HCT116 (cell line): ENCODE results near the gene TAMM41. TPM values are rescaled to one million over a fixed set of nuclear protein-coding genes. Genes with fewer than 3 reads are reported as not detected.

Experiments
- ATAC-seq: fragments of 200-7000 bp; cut with Tn5 transposase; 2 replicates; pipeline ENCODE4 v1.9.1; 2020; ENCODE audit warnings: mild to moderate bottlenecking, moderate library complexity
- BruUV-seq: library from RNA; stranded (reverse); fragments of 400-500 nt; replicated peaks from 2 replicates; lab custom pipeline; 2021; lab: Mats Ljungman, UMichigan
- CTCF ChIA-PET: fragments of 300-600 bp; sonication (Branson Sonifier 250); formaldehyde crosslinking; loops from one replicate; lab custom pipeline; 2021; ENCODE audit warnings: antibody characterized with exemption; lab: Charles Lee
- POLR2A ChIA-PET: fragments of 300-600, 350-600 bp; sonication (Branson Sonifier 250); formaldehyde crosslinking; loops from one replicate; lab custom pipeline; 2021; ENCODE audit warnings: antibody characterized with exemption; lab: Charles Lee
- RAD21 ChIA-PET, 2 experiments: fragments of 300-600 bp; sonication (Branson Sonifier 250); formaldehyde crosslinking; loops; one replicate each; lab custom pipeline; 2023; ENCODE audit warnings: low total read pairs in 2 of 2; ENCODE audit not compliant: uncharacterized antibody in 2 of 2, unreplicated experiment in 2 of 2, low non-redundant PET in 1 of 2; lab: Charles Lee
- DNase-seq: peaks from one replicate; pipeline ENCODE4 v3.0.0-alpha.2; 2010; ENCODE audit warnings: low read depth, low spot score
- H2AFZ ChIP-seq: fragments of 200-600 bp; shearing (Covaris generic), sonication (generic); 2 replicates; pipeline ENCODE4 v1.6.1; 2017; ENCODE audit warnings: low read depth, mixed run types, mixed read lengths, antibody characterized with exemption, low read length; ENCODE audit not compliant: poor library complexity, severe bottlenecking
- H3K27ac ChIP-seq: 2 replicates; pipeline ENCODE4 v1.5.1; 2012; ENCODE audit warnings: low read depth, low read length
- H3K27me3 ChIP-seq: fragments of 200-600 bp; sonication (generic); 2 replicates; pipeline ENCODE4 v1.6.1; 2016; ENCODE audit warnings: mixed run types, low read length, mixed read lengths; ENCODE audit not compliant: insufficient read depth
- H3K36me3 ChIP-seq, 2 experiments: fragments of 200-500 bp in 1 of 2; fragments of 200-600 bp in 1 of 2; sonication (Bioruptor generic) in 1 of 2; sonication (generic) in 1 of 2; 2 replicates each; pipeline versions ENCODE4 v1.5.1 to v1.6.1; 2014 to 2016; ENCODE audit warnings: low read length in 2 of 2, inconsistent platforms in 1 of 2, mixed read lengths in 1 of 2, mixed run types in 1 of 2; ENCODE audit not compliant: insufficient read depth in 2 of 2, control insufficient read depth in 1 of 2
- H3K4me1 ChIP-seq, 2 experiments: fragments of 200-600 bp in 1 of 2; sonication (generic) in 1 of 2; 2 replicates each; pipeline versions ENCODE4 v1.5.1 to v1.6.1; 2012 to 2017; ENCODE audit warnings: low read length in 2 of 2, inconsistent platforms in 1 of 2, mild to moderate bottlenecking in 1 of 2, mixed read lengths in 1 of 2, mixed run types in 1 of 2, moderate library complexity in 1 of 2; ENCODE audit not compliant: insufficient read depth in 2 of 2, control insufficient read depth in 1 of 2
- H3K4me2 ChIP-seq: fragments of 200-600 bp; sonication (generic); 2 replicates; pipeline ENCODE4 v1.6.1; 2017; ENCODE audit warnings: mixed run types, low read length, mixed read lengths
- H3K4me3 ChIP-seq, 2 experiments: fragments of 200-600 bp in 1 of 2; sonication (generic) in 1 of 2; replicated peaks in 1 of 2; 2 replicates each; pipeline ENCODE4 v1.5.1; 2011 to 2016; ENCODE audit warnings: low read length in 2 of 2, control low read depth in 1 of 2, low read depth in 1 of 2, mild to moderate bottlenecking in 1 of 2, mixed read lengths in 1 of 2, mixed run types in 1 of 2
- H3K79me2 ChIP-seq: fragments of 200-600 bp; sonication (generic); 2 replicates; pipeline ENCODE4 v1.6.1; 2017; ENCODE audit warnings: mild to moderate bottlenecking, mixed run types, low read length, moderate library complexity, mixed read lengths; ENCODE audit not compliant: insufficient read depth
- H3K9ac ChIP-seq: fragments of 200-600 bp; sonication (generic); 2 replicates; pipeline ENCODE4 v1.6.1; 2016; ENCODE audit warnings: low read length, mixed read lengths
- H3K9me2 ChIP-seq: fragments of 200-600 bp; sonication (generic), shearing (Covaris generic); 2 replicates; pipeline ENCODE4 v1.6.1; 2017; ENCODE audit warnings: mixed run types, mild to moderate bottlenecking, moderate library complexity; ENCODE audit not compliant: insufficient read depth
- H3K9me3 ChIP-seq, 2 experiments: fragments of 200-500 bp in 1 of 2; fragments of 200-600 bp in 1 of 2; sonication (Bioruptor generic) in 1 of 2; sonication (generic) in 1 of 2; 2 replicates each; pipeline ENCODE4 v1.6.1; 2014 to 2017; ENCODE audit warnings: low read length in 2 of 2, mixed read lengths in 2 of 2, inconsistent platforms in 1 of 2, low read depth in 1 of 2, mild to moderate bottlenecking in 1 of 2, mixed run types in 1 of 2, moderate library complexity in 1 of 2; ENCODE audit not compliant: control insufficient read depth in 1 of 2, insufficient read depth in 1 of 2
- H4K20me1 ChIP-seq: fragments of 200-600 bp; sonication (generic), shearing (Covaris generic); 2 replicates; pipeline ENCODE4 v1.6.1; 2017; ENCODE audit warnings: mixed run types, mild to moderate bottlenecking, moderate library complexity; ENCODE audit not compliant: insufficient read depth
- CBX3 ChIP-seq: IDR thresholded peaks from 2 replicates; pipeline ENCODE4 v1.6.1; 2012; ENCODE audit warnings: low read depth
- FOSL1 ChIP-seq: IDR thresholded peaks from 2 replicates; pipeline ENCODE4 v1.6.1; 2012; ENCODE audit warnings: low read depth
- POLR2A ChIP-seq: IDR thresholded peaks from 2 replicates; pipeline ENCODE4 v1.7.0; 2011; ENCODE audit warnings: borderline replicate concordance; ENCODE audit not compliant: insufficient read depth, insufficient read length; ENCODE audit errors: extremely low read depth
- POLR2AphosphoS5 ChIP-seq: IDR thresholded peaks from 2 replicates; pipeline ENCODE4 v1.6.1; 2011; ENCODE audit warnings: mild to moderate bottlenecking, low read depth, low read length, moderate library complexity
- RAD21 ChIP-seq: IDR thresholded peaks from 2 replicates; pipeline ENCODE4 v1.6.1; 2012; ENCODE audit warnings: low read depth, mild to moderate bottlenecking
- SP1 ChIP-seq: IDR thresholded peaks from 2 replicates; pipeline ENCODE4 v1.6.1; 2012; ENCODE audit warnings: low read depth
- SRF ChIP-seq: IDR thresholded peaks from 2 replicates; pipeline ENCODE4 v1.6.1; 2012; ENCODE audit warnings: low read depth
- YY1 ChIP-seq: IDR thresholded peaks from 2 replicates; pipeline ENCODE4 v1.6.1; 2011; ENCODE audit warnings: low read length, low read depth, moderate library complexity, mild to moderate bottlenecking; ENCODE audit not compliant: insufficient replicate concordance; ENCODE audit errors: extremely low read depth
- ZFX ChIP-seq: fragments of 450-650 bp; IDR thresholded peaks from 2 replicates; pipeline ENCODE4 v1.6.1; 2017
- intact Hi-C: fragments of 100-400 bp; cut with micrococcal nuclease; formaldehyde crosslinking; loops from 2 replicates; pipeline ENCODE4 v1.10.0; 2022
- total RNA-seq: library from RNA; stranded (reverse); gene quantifications from one replicate; pipeline ENCODE4 v1.2.1, GENCODE V29; 2021; ENCODE audit not compliant: unreplicated experiment
- TF ChIP-seq, protein P1 (sequence below), 3 experiments: fragments of 200-600 bp in 1 of 3; sonication (generic) in 1 of 3; IDR thresholded peaks in 2 of 3; conservative IDR thresholded peaks in 1 of 3; 2 replicates each; pipeline ENCODE4 v1.5.1; 2012 to 2017; ENCODE audit warnings: low read depth in 2 of 3, low read length in 2 of 3, antibody characterized with exemption in 1 of 3, borderline replicate concordance in 1 of 3, control low read depth in 1 of 3, mild to moderate bottlenecking in 1 of 3, mixed read lengths in 1 of 3, mixed run types in 1 of 3, moderate library complexity in 1 of 3; ENCODE audit not compliant: insufficient read depth in 1 of 3
- TF ChIP-seq, protein P2 (sequence below): IDR thresholded peaks from 2 replicates; pipeline ENCODE4 v1.6.1; 2012
- TF ChIP-seq, protein P3 (sequence below): IDR thresholded peaks from 2 replicates; pipeline ENCODE4 v1.6.1; 2012
- TF ChIP-seq, protein P4 (sequence below): IDR thresholded peaks from 2 replicates; pipeline ENCODE4 v1.6.1; 2011; ENCODE audit warnings: mild to moderate bottlenecking, low read length, moderate library complexity; ENCODE audit not compliant: insufficient replicate concordance; ENCODE audit errors: extremely low read depth

TAMM41 gene
- total RNA-seq, 1 experiment from 2014 or later: 17.9 TPM

DNA sequence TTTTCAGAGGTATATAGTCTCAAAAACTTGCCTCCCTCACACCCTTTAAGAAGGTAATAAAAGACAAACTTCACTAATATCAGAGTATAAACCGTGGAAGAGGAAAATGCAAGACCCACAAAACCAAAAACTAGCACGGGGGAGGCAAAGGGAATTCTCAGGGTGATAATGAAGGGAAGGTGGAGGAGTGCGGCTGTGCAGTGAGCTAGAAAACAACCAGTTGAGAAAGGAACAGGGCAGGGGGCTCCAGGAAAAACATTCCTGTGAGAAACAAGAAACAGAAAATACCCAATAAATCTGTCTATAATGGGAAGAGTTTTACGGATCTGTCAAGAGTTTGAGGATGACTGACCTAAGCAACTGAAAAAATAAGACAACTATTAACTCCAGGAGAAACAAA lies 31.6 kb downstream of the TAMM41 start (continued):
- TF ChIP-seq, protein P1, sequence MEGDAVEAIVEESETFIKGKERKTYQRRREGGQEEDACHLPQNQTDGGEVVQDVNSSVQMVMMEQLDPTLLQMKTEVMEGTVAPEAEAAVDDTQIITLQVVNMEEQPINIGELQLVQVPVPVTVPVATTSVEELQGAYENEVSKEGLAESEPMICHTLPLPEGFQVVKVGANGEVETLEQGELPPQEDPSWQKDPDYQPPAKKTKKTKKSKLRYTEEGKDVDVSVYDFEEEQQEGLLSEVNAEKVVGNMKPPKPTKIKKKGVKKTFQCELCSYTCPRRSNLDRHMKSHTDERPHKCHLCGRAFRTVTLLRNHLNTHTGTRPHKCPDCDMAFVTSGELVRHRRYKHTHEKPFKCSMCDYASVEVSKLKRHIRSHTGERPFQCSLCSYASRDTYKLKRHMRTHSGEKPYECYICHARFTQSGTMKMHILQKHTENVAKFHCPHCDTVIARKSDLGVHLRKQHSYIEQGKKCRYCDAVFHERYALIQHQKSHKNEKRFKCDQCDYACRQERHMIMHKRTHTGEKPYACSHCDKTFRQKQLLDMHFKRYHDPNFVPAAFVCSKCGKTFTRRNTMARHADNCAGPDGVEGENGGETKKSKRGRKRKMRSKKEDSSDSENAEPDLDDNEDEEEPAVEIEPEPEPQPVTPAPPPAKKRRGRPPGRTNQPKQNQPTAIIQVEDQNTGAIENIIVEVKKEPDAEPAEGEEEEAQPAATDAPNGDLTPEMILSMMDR (IDR thresholded peaks at IDR 0.05 in 2 of 3, conservative IDR thresholded peaks at IDR 0.05 in 1 of 3; ENCODE audit: borderline replicate concordance in 1 of 3, insufficient read depth in 1 of 3, low read depth in 2 of 3, low read length in 2 of 3): no peak

DNA sequence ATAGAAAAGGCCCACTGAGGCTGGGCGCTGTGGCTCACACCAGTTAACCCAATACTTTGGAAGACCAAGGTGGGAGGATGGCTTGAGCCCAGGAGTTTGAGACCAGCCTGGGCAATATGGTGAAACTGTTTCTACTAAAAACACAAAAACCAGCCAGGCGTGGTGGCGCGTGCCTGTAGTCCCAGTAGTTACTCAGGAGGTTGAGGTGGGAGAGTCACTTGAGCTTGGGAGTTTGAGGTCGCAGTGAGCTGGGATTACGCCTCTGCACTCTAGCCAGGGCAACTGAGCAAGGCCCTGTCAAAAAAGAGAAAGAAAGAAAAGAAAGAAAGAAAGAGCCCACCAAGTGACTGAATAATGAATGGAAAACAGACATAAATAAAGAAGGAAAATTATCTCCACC lies 32.0 kb downstream of the TAMM41 start:
- ChIA-PET POLR2A (no interaction called here), CTCF (no interaction called here), RAD21 (no interaction called here)
- no peak for ATAC-seq
- DNase-seq: no peak
- Histone ChIP-seq H3K9me3 (no peaks in the 10 kb centered on the region), H3K4me1 (no peaks in the 10 kb centered on the region), H3K27me3 (no peaks in the 10 kb centered on the region), H3K27ac (no peak overlapping the region), H3K79me2 (no peaks in the 10 kb centered on the region), H3K4me2 (no peak overlapping the region), H3K36me3 (peaks cover 15 to 17% of the 10 kb centered on the region in 2 experiments; a peak in 3 of 4 replicates), H2AFZ (no peak overlapping the region), H3K9me2 (no peaks in the 10 kb centered on the region), H3K9ac (no peak overlapping the region), H3K4me3 (no peak overlapping the region), H4K20me1 (no peaks in the 10 kb centered on the region)
- TF ChIP-seq, protein P2, sequence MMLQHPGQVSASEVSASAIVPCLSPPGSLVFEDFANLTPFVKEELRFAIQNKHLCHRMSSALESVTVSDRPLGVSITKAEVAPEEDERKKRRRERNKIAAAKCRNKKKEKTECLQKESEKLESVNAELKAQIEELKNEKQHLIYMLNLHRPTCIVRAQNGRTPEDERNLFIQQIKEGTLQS: no peak
- TF ChIP-seq FOSL1 (no peak), YY1 (no peak), CBX3 (no peak), POLR2A (no peak), RAD21 (no peak), POLR2AphosphoS5 (no peak), SRF (no peak), SP1 (no peak), ZFX (no peak)
- TF ChIP-seq, protein P3, sequence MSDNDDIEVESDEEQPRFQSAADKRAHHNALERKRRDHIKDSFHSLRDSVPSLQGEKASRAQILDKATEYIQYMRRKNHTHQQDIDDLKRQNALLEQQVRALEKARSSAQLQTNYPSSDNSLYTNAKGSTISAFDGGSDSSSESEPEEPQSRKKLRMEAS: no peak
- TF ChIP-seq, protein P4, sequence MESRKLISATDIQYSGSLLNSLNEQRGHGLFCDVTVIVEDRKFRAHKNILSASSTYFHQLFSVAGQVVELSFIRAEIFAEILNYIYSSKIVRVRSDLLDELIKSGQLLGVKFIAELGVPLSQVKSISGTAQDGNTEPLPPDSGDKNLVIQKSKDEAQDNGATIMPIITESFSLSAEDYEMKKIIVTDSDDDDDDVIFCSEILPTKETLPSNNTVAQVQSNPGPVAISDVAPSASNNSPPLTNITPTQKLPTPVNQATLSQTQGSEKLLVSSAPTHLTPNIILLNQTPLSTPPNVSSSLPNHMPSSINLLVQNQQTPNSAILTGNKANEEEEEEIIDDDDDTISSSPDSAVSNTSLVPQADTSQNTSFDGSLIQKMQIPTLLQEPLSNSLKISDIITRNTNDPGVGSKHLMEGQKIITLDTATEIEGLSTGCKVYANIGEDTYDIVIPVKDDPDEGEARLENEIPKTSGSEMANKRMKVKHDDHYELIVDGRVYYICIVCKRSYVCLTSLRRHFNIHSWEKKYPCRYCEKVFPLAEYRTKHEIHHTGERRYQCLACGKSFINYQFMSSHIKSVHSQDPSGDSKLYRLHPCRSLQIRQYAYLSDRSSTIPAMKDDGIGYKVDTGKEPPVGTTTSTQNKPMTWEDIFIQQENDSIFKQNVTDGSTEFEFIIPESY: no peak
- no TSS peak for BruUV-seq
- intact Hi-C loops: no loop called here
